ENCODE results near the gene ZNF618.

DNA sequence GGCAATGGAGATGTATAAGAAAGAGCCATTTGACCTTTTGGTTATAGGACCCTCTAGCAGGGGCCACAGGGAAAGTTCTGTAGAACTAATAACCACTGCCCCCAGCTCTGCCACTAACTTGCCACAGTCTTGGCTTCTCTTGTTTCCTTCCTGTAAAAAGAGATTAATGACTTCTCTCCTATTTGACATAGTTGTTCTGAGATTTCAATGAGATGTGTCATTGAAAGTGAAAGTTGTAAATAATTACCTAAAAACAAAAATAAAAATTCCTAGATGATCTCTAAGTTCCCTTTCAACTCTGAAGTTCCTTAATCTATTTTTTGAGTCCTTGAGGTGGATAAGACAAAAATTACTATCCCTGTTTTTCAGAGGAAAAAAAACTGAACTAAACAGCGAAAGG, 224.4 kb downstream of the ZNF618 start:
- TF ChIP-seq, protein P1, sequence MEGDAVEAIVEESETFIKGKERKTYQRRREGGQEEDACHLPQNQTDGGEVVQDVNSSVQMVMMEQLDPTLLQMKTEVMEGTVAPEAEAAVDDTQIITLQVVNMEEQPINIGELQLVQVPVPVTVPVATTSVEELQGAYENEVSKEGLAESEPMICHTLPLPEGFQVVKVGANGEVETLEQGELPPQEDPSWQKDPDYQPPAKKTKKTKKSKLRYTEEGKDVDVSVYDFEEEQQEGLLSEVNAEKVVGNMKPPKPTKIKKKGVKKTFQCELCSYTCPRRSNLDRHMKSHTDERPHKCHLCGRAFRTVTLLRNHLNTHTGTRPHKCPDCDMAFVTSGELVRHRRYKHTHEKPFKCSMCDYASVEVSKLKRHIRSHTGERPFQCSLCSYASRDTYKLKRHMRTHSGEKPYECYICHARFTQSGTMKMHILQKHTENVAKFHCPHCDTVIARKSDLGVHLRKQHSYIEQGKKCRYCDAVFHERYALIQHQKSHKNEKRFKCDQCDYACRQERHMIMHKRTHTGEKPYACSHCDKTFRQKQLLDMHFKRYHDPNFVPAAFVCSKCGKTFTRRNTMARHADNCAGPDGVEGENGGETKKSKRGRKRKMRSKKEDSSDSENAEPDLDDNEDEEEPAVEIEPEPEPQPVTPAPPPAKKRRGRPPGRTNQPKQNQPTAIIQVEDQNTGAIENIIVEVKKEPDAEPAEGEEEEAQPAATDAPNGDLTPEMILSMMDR (conservative IDR thresholded peaks at IDR 0.05; ENCODE audit: low read length): no peak
- TF ChIP-seq EZH2phosphoT487 (IDR thresholded peaks at IDR 0.05; ENCODE audit: borderline replicate concordance): no peak
